Activated naive CD4-positive, alpha-beta T cell treated with anti-CD3 and anti-CD28 coated beads, Interleukin-2, amount 50 U/mL, for 24 hours (primary cell): ENCODE data around the gene FSTL5.

Experiments
- H3K27ac Mint-ChIP-seq: one replicate; pipeline ENCODE4 v1.8.0; 2021; ENCODE audit warnings: mild to moderate bottlenecking, mixed read lengths
- H3K27me3 Mint-ChIP-seq: one replicate; pipeline ENCODE4 v1.8.0; 2021; ENCODE audit warnings: mixed read lengths
- H3K36me3 Mint-ChIP-seq: one replicate; pipeline ENCODE4 v1.8.0; 2021; ENCODE audit warnings: mixed read lengths
- H3K4me1 Mint-ChIP-seq: one replicate; pipeline ENCODE4 v1.8.0; 2021; ENCODE audit warnings: mixed read lengths
- H3K4me3 Mint-ChIP-seq: one replicate; pipeline ENCODE4 v1.8.0; 2021; ENCODE audit warnings: mild to moderate bottlenecking, mixed read lengths
- H3K9me3 Mint-ChIP-seq: one replicate; pipeline ENCODE4 v1.8.0; 2021; ENCODE audit warnings: mixed read lengths

FSTL5 gene

GRCh38 chr4:161856711-161857326 lies 307.0 kb downstream of the FSTL5 start:
- H3K27ac Mint-ChIP-seq, result no peak overlapping the region
- no peaks in the 10 kb centered on the region for H3K36me3 Mint-ChIP-seq
- no peaks in the 10 kb centered on the region for H3K9me3 Mint-ChIP-seq
- no peaks in the 10 kb centered on the region for H3K27me3 Mint-ChIP-seq
- H3K4me3 Mint-ChIP-seq, result no peak overlapping the region
- H3K4me1 Mint-ChIP-seq, result no peaks in the 10 kb centered on the region

DNA sequence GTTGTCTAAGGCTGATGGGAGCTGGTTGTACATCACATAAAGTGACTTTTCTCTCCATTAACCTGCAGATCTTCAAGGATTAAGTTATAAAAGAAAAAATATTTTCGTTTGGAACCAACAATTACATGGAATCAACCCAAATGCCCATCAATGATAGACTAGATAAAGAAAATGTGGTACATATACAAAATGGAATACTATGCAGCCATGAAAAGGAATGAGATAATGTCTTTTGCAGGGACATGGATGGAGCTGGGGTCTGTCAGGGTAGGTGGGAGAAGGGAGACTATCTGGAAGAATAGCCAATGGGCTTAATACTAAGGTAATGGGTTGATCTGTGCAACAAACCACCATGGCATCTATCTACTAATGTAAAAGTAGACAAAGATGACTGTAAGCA lies 313.2 kb downstream of the FSTL5 start:
- Mint-ChIP-seq H3K4me1 (no peaks in the 10 kb centered on the region), H3K27me3 (no peaks in the 10 kb centered on the region), H3K27ac (no peak overlapping the region), H3K36me3 (no peaks in the 10 kb centered on the region), H3K9me3 (no peaks in the 10 kb centered on the region), H3K4me3 (no peak overlapping the region)

DNA sequence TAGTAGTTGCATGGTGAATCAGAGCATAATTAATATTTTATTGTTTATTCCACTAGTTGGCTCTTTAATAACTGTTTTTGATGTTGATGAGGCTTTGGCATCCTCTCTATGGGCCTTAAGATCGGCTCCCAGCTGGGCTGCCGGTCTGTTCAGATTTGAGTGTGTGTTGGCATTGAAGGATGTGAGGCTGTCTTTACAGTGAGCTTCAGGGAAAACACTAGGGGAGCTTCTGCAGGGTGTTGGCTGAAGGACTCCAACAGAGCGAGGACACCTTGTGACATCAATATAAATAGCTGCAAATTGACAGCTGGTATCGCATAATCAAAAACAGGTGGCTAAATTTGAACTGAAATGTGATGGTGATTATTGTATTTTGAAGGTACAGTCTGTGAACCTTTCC lies 322.0 kb downstream of the FSTL5 start:
- Mint-ChIP-seq H3K4me3 (no peak overlapping the region), H3K36me3 (no peaks in the 10 kb centered on the region), H3K9me3 (no peaks in the 10 kb centered on the region), H3K27me3 (no peaks in the 10 kb centered on the region), H3K4me1 (no peaks in the 10 kb centered on the region), H3K27ac (no peak overlapping the region)

DNA sequence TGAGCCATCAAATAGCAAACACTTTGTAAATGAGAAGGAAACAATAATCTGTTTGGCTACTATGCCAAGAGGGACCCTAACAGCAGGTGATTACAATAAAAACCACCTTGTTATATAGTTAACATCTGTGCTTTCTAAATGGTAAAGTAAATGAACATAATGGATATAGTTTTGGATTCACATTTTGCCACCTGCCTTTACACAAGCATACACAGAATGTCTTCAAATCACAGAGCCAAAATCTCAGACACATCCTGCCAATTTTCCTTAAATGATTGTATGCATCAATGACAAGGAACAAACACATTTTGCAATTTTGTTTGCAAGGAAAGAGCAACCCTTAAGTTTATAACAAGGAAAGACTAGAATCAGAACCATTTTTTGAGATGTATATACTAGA lies 334.2 kb downstream of the FSTL5 start:
- no peak overlapping the region for H3K27ac Mint-ChIP-seq
- no peaks in the 10 kb centered on the region for H3K27me3 Mint-ChIP-seq
- H3K9me3 Mint-ChIP-seq, result no peaks in the 10 kb centered on the region
- H3K4me1 Mint-ChIP-seq, result no peaks in the 10 kb centered on the region
- H3K4me3 Mint-ChIP-seq, result no peak overlapping the region
- no peaks in the 10 kb centered on the region for H3K36me3 Mint-ChIP-seq

DNA sequence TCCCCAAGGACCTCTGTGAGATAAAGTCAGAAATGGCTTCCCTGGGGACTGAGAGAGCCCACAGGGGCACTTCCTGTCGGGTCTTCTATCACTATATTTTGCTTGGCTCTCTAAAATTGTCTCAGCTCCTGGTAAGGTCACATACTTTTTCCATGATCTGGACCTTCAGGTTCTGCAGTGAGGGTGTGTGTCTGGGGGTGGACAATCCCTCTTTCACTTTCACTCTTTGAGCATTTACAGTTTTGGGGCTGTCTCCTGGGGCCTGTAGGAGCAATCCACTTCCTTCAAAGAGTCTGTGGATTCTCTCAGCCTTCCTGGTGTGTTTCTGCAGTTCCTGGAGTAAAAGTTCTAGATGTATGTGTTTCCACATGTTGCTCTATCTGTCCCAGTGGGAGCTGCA lies 335.7 kb downstream of the FSTL5 start:
- H3K4me1 Mint-ChIP-seq, result no peaks in the 10 kb centered on the region
- H3K4me3 Mint-ChIP-seq, result no peak overlapping the region
- no peaks in the 10 kb centered on the region for H3K9me3 Mint-ChIP-seq
- no peaks in the 10 kb centered on the region for H3K36me3 Mint-ChIP-seq
- H3K27me3 Mint-ChIP-seq, result no peaks in the 10 kb centered on the region
- no peak overlapping the region for H3K27ac Mint-ChIP-seq

GRCh38 chr4:161827013-161827412 lies 336.8 kb downstream of the FSTL5 start:
- Mint-ChIP-seq H3K9me3 (no peaks in the 10 kb centered on the region), H3K27ac (no peak overlapping the region), H3K27me3 (no peaks in the 10 kb centered on the region), H3K4me1 (no peaks in the 10 kb centered on the region), H3K36me3 (no peaks in the 10 kb centered on the region), H3K4me3 (no peak overlapping the region)

GRCh38 chr4:161823450-161823849 lies 340.4 kb downstream of the FSTL5 start:
- Mint-ChIP-seq H3K27me3 (no peaks in the 10 kb centered on the region), H3K36me3 (no peaks in the 10 kb centered on the region), H3K27ac (no peak overlapping the region), H3K4me3 (no peak overlapping the region), H3K9me3 (no peaks in the 10 kb centered on the region), H3K4me1 (no peaks in the 10 kb centered on the region)

DNA sequence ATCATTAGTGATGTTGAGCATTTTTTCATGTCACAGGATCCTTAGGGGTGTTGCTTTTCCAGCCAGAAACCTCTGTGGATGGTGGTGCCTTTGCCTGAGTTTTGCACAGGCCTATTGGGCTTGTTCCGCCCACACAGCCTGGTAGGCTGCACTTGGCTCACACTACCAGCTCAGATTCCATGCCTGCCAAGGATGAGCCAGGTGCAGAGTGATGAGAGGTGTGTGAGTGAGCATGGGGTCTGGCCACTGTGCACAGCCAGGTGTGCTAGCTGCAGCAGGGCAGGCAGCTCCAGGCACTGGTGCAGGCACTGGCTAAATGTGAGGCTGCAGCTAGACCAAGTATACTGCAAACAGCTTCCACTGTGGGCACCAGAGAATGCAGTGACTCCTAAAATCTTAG lies 341.6 kb downstream of the FSTL5 start:
- H3K27me3 Mint-ChIP-seq, result no peaks in the 10 kb centered on the region
- H3K4me3 Mint-ChIP-seq, result no peak overlapping the region
- H3K4me1 Mint-ChIP-seq, result no peaks in the 10 kb centered on the region
- no peaks in the 10 kb centered on the region for H3K36me3 Mint-ChIP-seq
- no peaks in the 10 kb centered on the region for H3K9me3 Mint-ChIP-seq
- H3K27ac Mint-ChIP-seq, result no peak overlapping the region

GRCh38 chr4:161817914-161818313 lies 345.9 kb downstream of the FSTL5 start:
- Mint-ChIP-seq H3K36me3 (no peaks in the 10 kb centered on the region), H3K4me3 (no peak overlapping the region), H3K27ac (no peak overlapping the region), H3K4me1 (no peaks in the 10 kb centered on the region), H3K27me3 (no peaks in the 10 kb centered on the region), H3K9me3 (no peaks in the 10 kb centered on the region)

GRCh38 chr4:161816958-161817357 lies 346.8 kb downstream of the FSTL5 start:
- no peaks in the 10 kb centered on the region for H3K4me1 Mint-ChIP-seq
- no peaks in the 10 kb centered on the region for H3K9me3 Mint-ChIP-seq
- H3K27me3 Mint-ChIP-seq, result no peaks in the 10 kb centered on the region
- no peak overlapping the region for H3K27ac Mint-ChIP-seq
- H3K4me3 Mint-ChIP-seq, result no peak overlapping the region
- H3K36me3 Mint-ChIP-seq, result no peaks in the 10 kb centered on the region

GRCh38 chr4:161815841-161816240 lies 348.0 kb downstream of the FSTL5 start:
- Mint-ChIP-seq H3K36me3 (no peaks in the 10 kb centered on the region), H3K4me1 (no peaks in the 10 kb centered on the region), H3K27me3 (no peaks in the 10 kb centered on the region), H3K9me3 (no peaks in the 10 kb centered on the region), H3K27ac (no peak overlapping the region), H3K4me3 (no peak overlapping the region)

- no peaks in the 10 kb centered on the region for H3K27me3 Mint-ChIP-seq
- H3K27ac Mint-ChIP-seq, result peak overlapping the region; percentile 10
- no peak overlapping the region for H3K4me3 Mint-ChIP-seq
- no peaks in the 10 kb centered on the region for H3K9me3 Mint-ChIP-seq
- no peaks in the 10 kb centered on the region for H3K36me3 Mint-ChIP-seq
- no peaks in the 10 kb centered on the region for H3K4me1 Mint-ChIP-seq
Observed at GRCh38 chr4:161813889-161814288, 349.9 kb downstream of the FSTL5 start.

- no peak overlapping the region for H3K27ac Mint-ChIP-seq
- no peaks in the 10 kb centered on the region for H3K27me3 Mint-ChIP-seq
- H3K4me1 Mint-ChIP-seq, result no peaks in the 10 kb centered on the region
- no peaks in the 10 kb centered on the region for H3K36me3 Mint-ChIP-seq
- no peak overlapping the region for H3K4me3 Mint-ChIP-seq
- H3K9me3 Mint-ChIP-seq, result no peaks in the 10 kb centered on the region
Observed at GRCh38 chr4:161813389-161813788, 350.4 kb downstream of the FSTL5 start.

- no peaks in the 10 kb centered on the region for H3K4me1 Mint-ChIP-seq
- no peaks in the 10 kb centered on the region for H3K27me3 Mint-ChIP-seq
- no peak overlapping the region for H3K4me3 Mint-ChIP-seq
- no peaks in the 10 kb centered on the region for H3K36me3 Mint-ChIP-seq
- peaks cover 5% of the 10 kb centered on the region for H3K9me3 Mint-ChIP-seq
- H3K27ac Mint-ChIP-seq, result no peak overlapping the region
Observed at GRCh38 chr4:161803171-161803570, 360.6 kb downstream of the FSTL5 start.

DNA sequence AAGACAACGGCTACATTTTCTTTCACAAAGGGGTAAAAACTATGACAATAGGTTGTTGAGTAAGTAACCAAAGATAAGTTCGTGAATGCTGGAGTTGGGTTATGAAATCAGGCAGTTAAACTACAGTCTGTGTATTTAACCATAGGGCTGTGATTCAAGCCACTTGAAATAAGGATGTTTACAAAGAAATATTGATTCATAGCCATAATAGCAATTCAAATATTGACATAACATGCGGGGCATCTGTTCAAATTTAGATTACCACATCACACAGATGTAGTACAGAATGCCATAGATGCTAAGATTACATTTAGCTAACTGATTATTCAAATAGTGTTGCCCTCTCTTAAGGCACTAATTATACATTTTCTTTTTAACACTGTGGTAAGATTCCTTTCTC lies 364.1 kb downstream of the FSTL5 start:
- H3K4me3 Mint-ChIP-seq, result no peak overlapping the region
- no peak overlapping the region for H3K27ac Mint-ChIP-seq
- H3K36me3 Mint-ChIP-seq, result no peaks in the 10 kb centered on the region
- H3K27me3 Mint-ChIP-seq, result no peaks in the 10 kb centered on the region
- H3K4me1 Mint-ChIP-seq, result no peaks in the 10 kb centered on the region
- no peaks in the 10 kb centered on the region for H3K9me3 Mint-ChIP-seq

GRCh38 chr4:161792991-161793390 lies 370.8 kb downstream of the FSTL5 start:
- no peaks in the 10 kb centered on the region for H3K36me3 Mint-ChIP-seq
- no peak overlapping the region for H3K4me3 Mint-ChIP-seq
- H3K27me3 Mint-ChIP-seq, result no peaks in the 10 kb centered on the region
- H3K9me3 Mint-ChIP-seq, result peaks cover 5% of the 10 kb centered on the region
- no peaks in the 10 kb centered on the region for H3K4me1 Mint-ChIP-seq
- H3K27ac Mint-ChIP-seq, result no peak overlapping the region

DNA sequence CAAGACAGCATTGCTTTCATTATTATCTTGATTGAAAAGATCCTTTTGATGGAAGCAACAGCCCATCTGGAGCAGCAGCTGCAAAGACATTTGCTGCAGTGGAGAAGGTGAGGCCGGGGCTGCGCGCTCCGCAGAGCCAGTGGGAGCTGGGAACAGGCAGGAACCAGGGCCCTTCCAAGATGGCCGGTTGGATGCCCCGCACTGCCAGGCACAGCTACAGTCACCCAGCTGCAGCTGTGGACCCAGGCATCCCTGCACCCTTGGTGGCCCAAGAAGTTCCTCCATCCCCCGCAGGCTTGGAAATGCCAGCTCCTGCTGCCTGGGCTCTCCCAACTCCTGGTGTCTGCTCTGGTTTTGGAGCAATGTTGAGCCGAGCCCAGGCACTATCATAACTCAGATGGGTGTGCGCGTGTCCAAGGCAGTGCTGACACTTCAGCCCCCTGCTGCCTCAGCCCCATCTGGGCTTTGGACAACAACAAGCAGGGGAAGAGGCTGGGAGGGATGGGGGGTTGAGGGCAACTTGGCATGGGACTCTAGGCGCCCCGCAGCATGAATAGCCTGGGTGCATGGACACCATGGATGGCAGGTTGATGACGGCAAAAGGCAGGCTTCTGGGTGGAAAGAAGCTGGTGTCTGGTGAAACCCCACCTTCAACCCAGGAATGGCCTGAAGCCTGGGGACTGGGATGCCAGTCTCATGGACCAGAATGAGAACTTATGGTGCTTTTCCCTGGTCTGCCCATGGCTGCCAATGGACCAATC lies 371.8 kb downstream of the FSTL5 start:
- Mint-ChIP-seq H3K4me1 (no peaks in the 10 kb centered on the region), H3K27me3 (no peaks in the 10 kb centered on the region), H3K9me3 (peaks cover 5% of the 10 kb centered on the region), H3K36me3 (no peaks in the 10 kb centered on the region), H3K4me3 (no peak overlapping the region), H3K27ac (no peak overlapping the region)
